BJ (cell line): ENCODE measurements around the gene CCDC170. TPM values are rescaled to one million over a fixed set of nuclear protein-coding genes. Genes with fewer than 3 reads are reported as not detected.
A peak's percentile ranks its signal among the peaks of the same experiment; 100 is the strongest.
"Not testable (repeated sequence)": the region's sequence is repeated elsewhere in the genome, so short reads cannot be mapped to it uniquely, and the experiment has no call there.

Experiments
- CTCF ChIA-PET: fragments of 350-600 bp; formaldehyde crosslinking; extraction: SDS; loops from one replicate; lab custom pipeline; 2021; ENCODE audit warnings: antibody characterized with exemption, inconsistent platforms; lab: Yijun Ruan, JAX
- POLR2A ChIA-PET: fragments of 300-600 bp; sonication (Branson Sonifier 250); formaldehyde crosslinking; extraction: SDS; loops from one replicate; lab custom pipeline; 2021; ENCODE audit warnings: antibody characterized with exemption; lab: Charles Lee
- DNase-seq: peaks from one replicate; pipeline ENCODE4 v3.0.0-alpha.2; 2011; ENCODE audit warnings: low read depth
- H3K27me3 ChIP-seq: 2 replicates; pipeline ENCODE4 v1.6.0; 2011; ENCODE audit warnings: low read length; ENCODE audit not compliant: control insufficient read depth, insufficient read depth
- H3K36me3 ChIP-seq: 2 replicates; pipeline ENCODE4 v1.5.1; 2011; ENCODE audit warnings: low read length; ENCODE audit not compliant: control insufficient read depth, insufficient read depth
- H3K4me3 ChIP-seq: 2 replicates; pipeline ENCODE4 v1.5.1; 2011; ENCODE audit warnings: low read depth, mild to moderate bottlenecking, control low read depth, low read length
- polyA minus RNA-seq: library from RNA; depleted of rRNA, polyadenylated mRNA; stranded (reverse); fragments of >200 nt; gene quantifications from 2 replicates; pipeline ENCODE4 v1.2.3, GENCODE V29; 2011; rRNA and poly(A)+ RNA removed
- polyA plus RNA-seq: library from polyadenylated mRNA; depleted of rRNA; stranded (reverse); fragments of >200 nt; gene quantifications from 2 replicates; pipeline ENCODE4 v1.2.3, GENCODE V29; 2011; rRNA removed
- TF ChIP-seq, protein P1 (sequence below): IDR thresholded peaks from 2 replicates; pipeline ENCODE4 v1.5.1; 2011; ENCODE audit warnings: low read depth, mild to moderate bottlenecking, control low read depth, inconsistent platforms, low read length, moderate library complexity; ENCODE audit not compliant: insufficient read depth

Gene CCDC170, protein sequence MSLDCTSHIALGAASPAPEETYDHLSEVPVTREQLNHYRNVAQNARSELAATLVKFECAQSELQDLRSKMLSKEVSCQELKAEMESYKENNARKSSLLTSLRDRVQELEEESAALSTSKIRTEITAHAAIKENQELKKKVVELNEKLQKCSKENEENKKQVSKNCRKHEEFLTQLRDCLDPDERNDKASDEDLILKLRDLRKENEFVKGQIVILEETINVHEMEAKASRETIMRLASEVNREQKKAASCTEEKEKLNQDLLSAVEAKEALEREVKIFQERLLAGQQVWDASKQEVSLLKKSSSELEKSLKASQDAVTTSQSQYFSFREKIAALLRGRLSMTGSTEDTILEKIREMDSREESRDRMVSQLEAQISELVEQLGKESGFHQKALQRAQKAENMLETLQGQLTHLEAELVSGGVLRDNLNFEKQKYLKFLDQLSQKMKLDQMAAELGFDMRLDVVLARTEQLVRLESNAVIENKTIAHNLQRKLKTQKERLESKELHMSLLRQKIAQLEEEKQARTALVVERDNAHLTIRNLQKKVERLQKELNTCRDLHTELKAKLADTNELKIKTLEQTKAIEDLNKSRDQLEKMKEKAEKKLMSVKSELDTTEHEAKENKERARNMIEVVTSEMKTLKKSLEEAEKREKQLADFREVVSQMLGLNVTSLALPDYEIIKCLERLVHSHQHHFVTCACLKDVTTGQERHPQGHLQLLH
- polyA plus RNA-seq (0.11 and 0.12 TPM in 2 replicates), polyA minus RNA-seq (0.24 and 0.46 TPM in 2 replicates)

GRCh38 chr6:151493804-151494234 is at the start of gene CCDC170:
Gene CCDC170 (plus strand): TSS chr6:151494017. CDS start chr6:151494129, 112 bp downstream.
- Histone ChIP-seq H3K4me3 (peak within 1 kb of the TSS; percentile 60), H3K36me3 (no peaks in the 10 kb centered on the region), H3K27me3 (no peaks in the 10 kb centered on the region)
- POLR2A ChIA-PET = no interaction called here
- DNase-seq = no peak
- TF ChIP-seq, protein P1, sequence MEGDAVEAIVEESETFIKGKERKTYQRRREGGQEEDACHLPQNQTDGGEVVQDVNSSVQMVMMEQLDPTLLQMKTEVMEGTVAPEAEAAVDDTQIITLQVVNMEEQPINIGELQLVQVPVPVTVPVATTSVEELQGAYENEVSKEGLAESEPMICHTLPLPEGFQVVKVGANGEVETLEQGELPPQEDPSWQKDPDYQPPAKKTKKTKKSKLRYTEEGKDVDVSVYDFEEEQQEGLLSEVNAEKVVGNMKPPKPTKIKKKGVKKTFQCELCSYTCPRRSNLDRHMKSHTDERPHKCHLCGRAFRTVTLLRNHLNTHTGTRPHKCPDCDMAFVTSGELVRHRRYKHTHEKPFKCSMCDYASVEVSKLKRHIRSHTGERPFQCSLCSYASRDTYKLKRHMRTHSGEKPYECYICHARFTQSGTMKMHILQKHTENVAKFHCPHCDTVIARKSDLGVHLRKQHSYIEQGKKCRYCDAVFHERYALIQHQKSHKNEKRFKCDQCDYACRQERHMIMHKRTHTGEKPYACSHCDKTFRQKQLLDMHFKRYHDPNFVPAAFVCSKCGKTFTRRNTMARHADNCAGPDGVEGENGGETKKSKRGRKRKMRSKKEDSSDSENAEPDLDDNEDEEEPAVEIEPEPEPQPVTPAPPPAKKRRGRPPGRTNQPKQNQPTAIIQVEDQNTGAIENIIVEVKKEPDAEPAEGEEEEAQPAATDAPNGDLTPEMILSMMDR = no peak
- CTCF ChIA-PET = no interaction called here

- DNase-seq = no peak
- Histone ChIP-seq H3K27me3 (no peaks in the 10 kb centered on the region), H3K36me3 (peaks cover 2% of the 10 kb centered on the region), H3K4me3 (no peak overlapping the region)
- ChIA-PET POLR2A (interaction anchor here (0.7 kb wide), 2 partner anchors 150 to 1138 kb away, joined by 3 to 8 read pairs; no protein-coding TSS in a partner anchor), CTCF (interaction anchor here (0.6 to 1.5 kb wide), 4 partner anchors 12 to 827 kb away, joined by 3 to 5 read pairs (median 3); no protein-coding TSS in a partner anchor)
- TF ChIP-seq, protein P1 = no peak
These were observed 48.3 kb upstream of the CCDC170 start for GRCh38 chr6:151445482-151445881.

DNA sequence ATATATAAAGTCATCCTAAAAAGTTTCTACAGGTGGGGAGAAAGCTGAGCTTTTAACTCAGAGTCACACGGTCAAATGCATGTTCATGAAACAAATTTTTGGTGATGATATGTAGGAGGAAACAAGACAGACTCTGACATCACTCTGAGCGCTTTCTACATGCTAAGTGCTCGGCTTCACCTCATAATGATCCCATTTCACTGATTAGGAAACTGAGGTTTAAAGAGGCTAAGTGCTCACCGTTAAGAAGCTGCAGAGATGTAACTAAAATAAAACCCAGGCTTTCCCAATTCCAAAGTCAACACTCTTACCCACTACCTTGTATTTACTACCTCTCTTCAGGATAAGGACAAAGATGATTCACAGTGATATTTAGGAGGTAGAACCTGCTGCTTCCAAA is 46.6 kb upstream of the CCDC170 start:
- H3K36me3 ChIP-seq = peaks cover 2% of the 10 kb centered on the region
- TF ChIP-seq, protein P1 = no peak
- ChIA-PET POLR2A (no interaction called here), CTCF (interaction anchor here (1.3 to 1.5 kb wide), 2 partner anchors 24 to 826 kb away, joined by 3 to 5 read pairs; no protein-coding TSS in a partner anchor)
- no peaks in the 10 kb centered on the region for H3K27me3 ChIP-seq
- DNase-seq = no peak
- no peak overlapping the region for H3K4me3 ChIP-seq

GRCh38 chr6:151448623-151449022 is 45.2 kb upstream of the CCDC170 start:
- ChIA-PET POLR2A (no interaction called here), CTCF (no interaction called here)
- TF ChIP-seq, protein P1 = 0 out of 2 replicates have a peak, but pooled peaks have one; percentile 1
- no peaks in the 10 kb centered on the region for H3K27me3 ChIP-seq
- no peak overlapping the region for H3K4me3 ChIP-seq
- no peaks in the 10 kb centered on the region; the same call in 1 of the 2 replicates for H3K36me3 ChIP-seq
- no peak for DNase-seq

- CTCF ChIA-PET = interaction anchor here (0.8 to 1.7 kb wide), 3 partner anchors 9 to 45 kb away, joined by 3 to 5 read pairs (median 5); no protein-coding TSS in a partner anchor
- peak overlapping the region; percentile 69 for H3K4me3 ChIP-seq
These were observed 42.9 kb upstream of the CCDC170 start for GRCh38 chr6:151450928-151451327.

More at GRCh38 chr6:151450928-151451327, 42.9 kb upstream of the CCDC170 start:
- POLR2A ChIA-PET, DNase-seq, H3K36me3 ChIP-seq, H3K27me3 ChIP-seq: not testable (repeated sequence)
